ENCODE results near the gene NAT8L. TPM values are rescaled to one million over a fixed set of nuclear protein-coding genes. Genes with fewer than 3 reads are reported as not detected.

The NAT8L gene
- total and polyA plus RNA-seq, 2 of the 13 experiments (the other 11 are each of a cell fraction or from before 2014, with no cell fraction given): 2.2 to 3.3 TPM

DNA sequence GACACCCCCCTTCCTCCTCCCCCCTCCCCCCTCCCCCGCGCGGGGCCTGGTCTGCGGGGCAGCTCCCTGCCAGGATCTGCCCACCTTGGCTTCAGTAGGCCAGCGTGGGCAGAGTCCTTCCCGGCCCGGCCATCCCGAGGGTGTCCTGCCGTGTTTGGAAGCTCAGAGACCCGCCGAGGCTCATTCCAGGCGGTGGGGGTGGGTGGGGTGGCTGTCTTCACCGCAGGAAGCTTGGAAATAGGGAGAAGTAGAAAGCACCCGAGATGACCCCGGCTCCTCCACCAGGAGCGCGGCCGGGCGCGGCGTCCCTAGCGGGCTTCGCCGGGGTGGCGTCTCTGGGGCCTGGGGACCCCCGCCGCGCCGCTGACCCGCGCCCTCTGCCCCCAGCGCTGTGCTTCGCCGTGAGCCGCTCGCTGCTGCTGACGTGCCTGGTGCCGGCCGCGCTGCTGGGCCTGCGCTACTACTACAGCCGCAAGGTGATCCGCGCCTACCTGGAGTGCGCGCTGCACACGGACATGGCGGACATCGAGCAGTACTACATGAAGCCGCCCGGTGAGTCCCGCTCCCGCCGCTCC is 1.6 kb downstream of the NAT8L start:
- 80% methylated on average over 21 of the region's 54 CpGs for WGBS (ENCODE audit: low lambda C conversion rate)
- DNase-seq (ENCODE audit: low spot score): no peak
- no peak overlapping the region for H3K9ac ChIP-seq (ENCODE audit: insufficient read depth, low read depth, low read length)
- ChIA-PET POLR2A (no interaction called here), CTCF (ENCODE audit: low intra/inter-chr PET ratio, low total read pairs) (no interaction called here)
- peak overlapping the region; percentile 37 to 48 (median 42); a peak in 4 of 6 replicates for H3K4me3 ChIP-seq (replicated peaks in 1 of 3; ENCODE audit: insufficient read depth in 1 of 3, low read depth in 2 of 3, low read length in 3 of 3)
- no peak for FAIRE-seq
- BruUV-seq (replicated peaks): no TSS peak
- no peaks in the 10 kb centered on the region for H3K36me3 ChIP-seq (replicated peaks in 1 of 2; ENCODE audit: control insufficient read depth in 1 of 2, insufficient read depth in 2 of 2, low read length in 2 of 2)
- in situ Hi-C loops (cut with HindIII; ENCODE audit: extremely low pct_ligation_motif_present, low pct_unique_long_range_greater_than_20kb): no loop called here
- no peak overlapping the region for H2AFZ ChIP-seq (ENCODE audit: low read length)
- intact Hi-C loops (cut with micrococcal nuclease; ENCODE audit: unreplicated experiment): no loop called here
- H3K27me3 ChIP-seq (ENCODE audit: control insufficient read depth in 1 of 2, insufficient read depth in 2 of 2, low read length in 2 of 2): peaks cover 0 to 14% of the 10 kb centered on the region in 2 experiments; a peak in 4 of 5 replicates
- H3K4me1 ChIP-seq (ENCODE audit: insufficient read depth, low read length): peaks cover 27% of the 10 kb centered on the region
- H3K9me3 ChIP-seq (ENCODE audit: low read length): no peaks in the 10 kb centered on the region
- no peaks in the 10 kb centered on the region for H4K20me1 ChIP-seq (ENCODE audit: insufficient read depth, low read length)
- peak overlapping the region; percentile 63 for H3K4me2 ChIP-seq (ENCODE audit: low read depth, low read length)
- 0 out of 3 replicates have a peak, but pooled peaks have one; percentile 3 for ATAC-seq
- no peaks in the 10 kb centered on the region for H3K79me2 ChIP-seq (ENCODE audit: insufficient read depth, low read length)
- peak overlapping the region; percentile 43 for H3K27ac ChIP-seq (ENCODE audit: extremely low read length, insufficient read depth, low read length)
- TF ChIP-seq ZNF44 (CRISPR knock-in tag; IDR thresholded peaks at IDR 0.05) (no peak), ZNF788 (CRISPR knock-in tag; IDR thresholded peaks at IDR 0.05; ENCODE audit: borderline replicate concordance) (0 out of 2 replicates have a peak, but pooled peaks have one; percentile 7), NFATC3 (CRISPR knock-in tag; IDR thresholded peaks at IDR 0.05) (no peak), TBX2 (CRISPR knock-in tag; IDR thresholded peaks at IDR 0.05; ENCODE audit: borderline replicate concordance) (0 out of 2 replicates have a peak, but pooled peaks have one; percentile 44), RBM39 (IDR thresholded peaks at IDR 0.05; ENCODE audit: low read depth, low read length, poor library complexity, severe bottlenecking) (no peak), ZNF589 (CRISPR knock-in tag; conservative IDR thresholded peaks at IDR 0.05) (no peak), TCF7L2 (IDR thresholded peaks at IDR 0.05; ENCODE audit: low read depth, low read length) (no peak), KMT2B (CRISPR knock-in tag; IDR thresholded peaks at IDR 0.05) (no peak), RORA (CRISPR knock-in tag; IDR thresholded peaks at IDR 0.05) (no peak), ZNF768 (CRISPR knock-in tag; IDR thresholded peaks at IDR 0.05) (peak; percentile 51; the same call in 1 of the 2 replicates), ZNF121 (CRISPR knock-in tag; IDR thresholded peaks at IDR 0.05) (no peak), HOXA3 (CRISPR knock-in tag; IDR thresholded peaks at IDR 0.05) (peak; percentile 92), EEA1 (CRISPR knock-in tag; IDR thresholded peaks at IDR 0.05; ENCODE audit: borderline replicate concordance) (no peak), ZBTB38 (CRISPR knock-in tag; IDR thresholded peaks at IDR 0.05) (peak; percentile 78; the same call in 1 of the 2 replicates), NR1H2 (CRISPR knock-in tag; IDR thresholded peaks at IDR 0.05; ENCODE audit: borderline replicate concordance, low read depth) (no peak), ZMAT3 (CRISPR knock-in tag; conservative IDR thresholded peaks at IDR 0.05) (no peak)
- TF ChIP-seq, protein P1, sequence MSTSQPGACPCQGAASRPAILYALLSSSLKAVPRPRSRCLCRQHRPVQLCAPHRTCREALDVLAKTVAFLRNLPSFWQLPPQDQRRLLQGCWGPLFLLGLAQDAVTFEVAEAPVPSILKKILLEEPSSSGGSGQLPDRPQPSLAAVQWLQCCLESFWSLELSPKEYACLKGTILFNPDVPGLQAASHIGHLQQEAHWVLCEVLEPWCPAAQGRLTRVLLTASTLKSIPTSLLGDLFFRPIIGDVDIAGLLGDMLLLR (CRISPR knock-in tag; IDR thresholded peaks at IDR 0.05): no peak
- TF ChIP-seq, protein P2, sequence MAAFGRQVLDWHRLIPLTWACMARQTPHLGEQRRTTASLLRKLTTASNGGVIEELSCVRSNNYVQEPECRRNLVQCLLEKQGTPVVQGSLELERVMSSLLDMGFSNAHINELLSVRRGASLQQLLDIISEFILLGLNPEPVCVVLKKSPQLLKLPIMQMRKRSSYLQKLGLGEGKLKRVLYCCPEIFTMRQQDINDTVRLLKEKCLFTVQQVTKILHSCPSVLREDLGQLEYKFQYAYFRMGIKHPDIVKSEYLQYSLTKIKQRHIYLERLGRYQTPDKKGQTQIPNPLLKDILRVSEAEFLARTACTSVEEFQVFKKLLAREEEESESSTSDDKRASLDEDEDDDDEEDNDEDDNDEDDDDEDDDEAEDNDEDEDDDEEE (CRISPR knock-in tag; IDR thresholded peaks at IDR 0.05): no peak
- TF ChIP-seq, protein P3, sequence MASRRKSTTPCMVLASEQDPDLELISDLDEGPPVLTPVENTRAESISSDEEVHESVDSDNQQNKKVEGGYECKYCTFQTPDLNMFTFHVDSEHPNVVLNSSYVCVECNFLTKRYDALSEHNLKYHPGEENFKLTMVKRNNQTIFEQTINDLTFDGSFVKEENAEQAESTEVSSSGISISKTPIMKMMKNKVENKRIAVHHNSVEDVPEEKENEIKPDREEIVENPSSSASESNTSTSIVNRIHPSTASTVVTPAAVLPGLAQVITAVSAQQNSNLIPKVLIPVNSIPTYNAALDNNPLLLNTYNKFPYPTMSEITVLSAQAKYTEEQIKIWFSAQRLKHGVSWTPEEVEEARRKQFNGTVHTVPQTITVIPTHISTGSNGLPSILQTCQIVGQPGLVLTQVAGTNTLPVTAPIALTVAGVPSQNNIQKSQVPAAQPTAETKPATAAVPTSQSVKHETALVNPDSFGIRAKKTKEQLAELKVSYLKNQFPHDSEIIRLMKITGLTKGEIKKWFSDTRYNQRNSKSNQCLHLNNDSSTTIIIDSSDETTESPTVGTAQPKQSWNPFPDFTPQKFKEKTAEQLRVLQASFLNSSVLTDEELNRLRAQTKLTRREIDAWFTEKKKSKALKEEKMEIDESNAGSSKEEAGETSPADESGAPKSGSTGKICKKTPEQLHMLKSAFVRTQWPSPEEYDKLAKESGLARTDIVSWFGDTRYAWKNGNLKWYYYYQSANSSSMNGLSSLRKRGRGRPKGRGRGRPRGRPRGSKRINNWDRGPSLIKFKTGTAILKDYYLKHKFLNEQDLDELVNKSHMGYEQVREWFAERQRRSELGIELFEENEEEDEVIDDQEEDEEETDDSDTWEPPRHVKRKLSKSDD (CRISPR knock-in tag; IDR thresholded peaks at IDR 0.05; ENCODE audit: low read depth): peak; percentile 78; the same call in 1 of the 2 replicates
- TF ChIP-seq, protein P4, sequence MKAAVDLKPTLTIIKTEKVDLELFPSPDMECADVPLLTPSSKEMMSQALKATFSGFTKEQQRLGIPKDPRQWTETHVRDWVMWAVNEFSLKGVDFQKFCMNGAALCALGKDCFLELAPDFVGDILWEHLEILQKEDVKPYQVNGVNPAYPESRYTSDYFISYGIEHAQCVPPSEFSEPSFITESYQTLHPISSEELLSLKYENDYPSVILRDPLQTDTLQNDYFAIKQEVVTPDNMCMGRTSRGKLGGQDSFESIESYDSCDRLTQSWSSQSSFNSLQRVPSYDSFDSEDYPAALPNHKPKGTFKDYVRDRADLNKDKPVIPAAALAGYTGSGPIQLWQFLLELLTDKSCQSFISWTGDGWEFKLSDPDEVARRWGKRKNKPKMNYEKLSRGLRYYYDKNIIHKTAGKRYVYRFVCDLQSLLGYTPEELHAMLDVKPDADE (CRISPR knock-in tag; IDR thresholded peaks at IDR 0.05): no peak
